Activated CD4-positive, alpha-beta T cell treated with anti-CD3 and anti-CD28 coated beads, Interleukin-2, Interleukin-6, amounts not matched to agents 100 ng/mL and 50 ng/mL, durations not matched to agents 16 hours and 8 hours (primary cell): ENCODE results near the gene NOL4.
"Not testable (repeated sequence)": the region's sequence is repeated elsewhere in the genome, so short reads cannot be mapped to it uniquely, and the experiment has no call there.

Experiments
- DNase-seq: peaks from one replicate; pipeline ENCODE4 v3.0.0-alpha.2; 2020

The NOL4 gene

GRCh38 chr18:34224423-34225217, at the start of gene NOL4:
TSS of gene NOL4 (minus strand) at chr18:34224913. CDS start at chr18:34223253, 1,660 bp downstream.
- no peak for DNase-seq

GRCh38 chr18:34266029-34266428, 41.3 kb upstream of the NOL4 start:
- DNase-seq: not testable (repeated sequence)

- DNase-seq: no peak
Observed at GRCh38 chr18:34261865-34262780, 37.4 kb upstream of the NOL4 start.

GRCh38 chr18:34258176-34258575, 33.5 kb upstream of the NOL4 start:
- DNase-seq: no peak

- no peak for DNase-seq
Observed at GRCh38 chr18:34251919-34252318, 27.2 kb upstream of the NOL4 start.

- DNase-seq: no peak
Observed at GRCh38 chr18:34248727-34249126, 24.0 kb upstream of the NOL4 start.

- DNase-seq: no peak
Observed at GRCh38 chr18:34242739-34243138, 18.0 kb upstream of the NOL4 start.

GRCh38 chr18:34233781-34234388, 9.2 kb upstream of the NOL4 start:
- DNase-seq: not testable (repeated sequence)

GRCh38 chr18:34225218-34225553, 473 bp upstream of the NOL4 start:
- DNase-seq: no peak

- DNase-seq: no peak
Observed at GRCh38 chr18:34223893-34224422, 755 bp downstream of the NOL4 start.

GRCh38 chr18:34223164-34223892, 1.4 kb downstream of the NOL4 start:
- DNase-seq: no peak

- DNase-seq: no peak
Observed at GRCh38 chr18:34222307-34223163, 2.2 kb downstream of the NOL4 start.

- no peak for DNase-seq
Observed at GRCh38 chr18:34221971-34222306, 2.8 kb downstream of the NOL4 start.

GRCh38 chr18:34220081-34220815, 4.5 kb downstream of the NOL4 start:
- DNase-seq: no peak

- no peak for DNase-seq
Observed at GRCh38 chr18:34219651-34220050, 5.1 kb downstream of the NOL4 start.

GRCh38 chr18:34212511-34212910, 12.2 kb downstream of the NOL4 start:
- DNase-seq: no peak

GRCh38 chr18:34207344-34207851, 17.3 kb downstream of the NOL4 start:
- no peak for DNase-seq

GRCh38 chr18:34203866-34204265, 20.8 kb downstream of the NOL4 start:
- no peak for DNase-seq

GRCh38 chr18:34196256-34196655, 28.5 kb downstream of the NOL4 start:
- DNase-seq: no peak

- DNase-seq: no peak
Observed at GRCh38 chr18:34194239-34194638, 30.5 kb downstream of the NOL4 start.
